Endodermal cell (in vitro differentiated cells): Measurements from ENCODE around the gene PMVK. TPM values are rescaled to one million over a fixed set of nuclear protein-coding genes. Genes with fewer than 3 reads are reported as not detected.

Source experiments
- DNase-seq: peaks from one replicate; pipeline ENCODE4 v3.0.0-alpha.2; 2017
- H3K27ac ChIP-seq: 2 replicates; pipeline ENCODE4 v1.5.1; 2013; ENCODE audit warnings: mild to moderate bottlenecking, low read depth, low read length, moderate library complexity
- H3K27me3 ChIP-seq: 2 replicates; pipeline ENCODE4 v1.6.1; 2013; ENCODE audit warnings: mild to moderate bottlenecking, low read length, moderate library complexity; ENCODE audit not compliant: insufficient read depth, control insufficient read depth, poor library complexity, severe bottlenecking
- H3K36me3 ChIP-seq: 2 replicates; pipeline ENCODE4 v1.7.0; 2013; ENCODE audit warnings: mild to moderate bottlenecking, low read length, moderate library complexity; ENCODE audit not compliant: control insufficient read depth, insufficient read depth
- H3K4me1 ChIP-seq: one replicate; pipeline ENCODE4 v1.7.0; 2013; ENCODE audit warnings: low read length; ENCODE audit not compliant: control insufficient read depth, insufficient read depth
- H3K4me3 ChIP-seq: 2 replicates; pipeline ENCODE4 v1.5.1; 2013; ENCODE audit warnings: mild to moderate bottlenecking, low read length, moderate library complexity
- H3K9ac ChIP-seq: 2 replicates; pipeline ENCODE4 v1.6.1; 2013; ENCODE audit warnings: mild to moderate bottlenecking, low read length, moderate library complexity; ENCODE audit not compliant: poor library complexity, severe bottlenecking; ENCODE audit errors: extremely low read depth
- H3K9me3 ChIP-seq: 2 replicates; pipeline ENCODE4 v1.6.1; 2013; ENCODE audit warnings: mild to moderate bottlenecking, low read length, moderate library complexity; ENCODE audit not compliant: control insufficient read depth
- H3K27ac Mint-ChIP-seq: 2 replicates; pipeline ENCODE4 v1.8.0; 2020; ENCODE audit warnings: mixed read lengths
- H3K27me3 Mint-ChIP-seq: 2 replicates; pipeline ENCODE4 v1.8.0; 2021; ENCODE audit warnings: mild to moderate bottlenecking, mixed read lengths; ENCODE audit not compliant: insufficient read depth
- H3K36me3 Mint-ChIP-seq: 2 replicates; pipeline ENCODE4 v1.8.0; 2020; ENCODE audit warnings: low read depth, mixed read lengths
- H3K4me1 Mint-ChIP-seq: 2 replicates; pipeline ENCODE4 v1.8.0; 2020; ENCODE audit warnings: mixed read lengths
- H3K4me3 Mint-ChIP-seq: 2 replicates; pipeline ENCODE4 v1.8.0; 2020; ENCODE audit warnings: mild to moderate bottlenecking, moderate library complexity, mixed read lengths
- H3K9me3 Mint-ChIP-seq: 2 replicates; pipeline ENCODE4 v1.8.0; 2020; ENCODE audit warnings: mild to moderate bottlenecking, mixed read lengths
- CTCF ChIP-seq: fragments of 200-600 bp; sonication (generic); conservative IDR thresholded peaks from 2 replicates; pipeline ENCODE4 v1.5.0; 2021; ENCODE audit warnings: antibody characterized with exemption, mild to moderate bottlenecking
- WGBS, 2 experiments: methylation state at CpG; one replicate each; pipeline versions ENCODE4 v1.1.5 to v1.1.7; 2013; ENCODE audit warnings: missing lambda C conversion rate in 2 of 2, mixed read lengths in 1 of 2; ENCODE audit not compliant: insufficient coverage in 1 of 2, insufficient read length in 1 of 2; 5-methylcytosine and 5-hydroxymethylcytosine counted together
- total RNA-seq, 2 donors: library from RNA; stranded (reverse); fragmentation: NEBNext Ultra II Directional in 1 of 2; extraction: Animal tissue kit (Norgen Biotek cat#: 25700) in 1 of 2; gene quantifications; 2 replicates in 1 of 2; 3 replicates in 1 of 2; pipeline ENCODE4 v1.2.1, GENCODE V29; 2021

The PMVK gene
- total RNA-seq, 2 donors from 2014 or later, result 16.0 to 16.4 TPM

GRCh38 chr1:154955718-154956543 is 19.4 kb upstream of the PMVK start, which contains the start of gene PBXIP1:
TSS of gene PBXIP1 (minus strand) at chr1:154956099. CDS start at chr1:154953721, 2,378 bp downstream.
- Mint-ChIP-seq H3K27ac (peak within 1 kb of the TSS; percentile 99), H3K36me3 (peaks cover 14% of the 10 kb centered on the region), H3K9me3 (no peaks in the 10 kb centered on the region), H3K4me3 (peak within 1 kb of the TSS; percentile 75), H3K4me1 (peaks cover 49% of the 10 kb centered on the region), H3K27me3 (no peaks in the 10 kb centered on the region)
- TF ChIP-seq CTCF, result peak; percentile 55
- peak within 1 kb of the TSS; percentile 94 for H3K4me3 ChIP-seq
- peak within 1 kb of the TSS; percentile 97 for H3K27ac ChIP-seq
- WGBS, 2 experiments, result 1% methylated on average over 9 to 18 of the region's 18 CpGs
- peaks cover 19% of the 10 kb centered on the region for H3K4me1 ChIP-seq
- no peaks in the 10 kb centered on the region for H3K9me3 ChIP-seq
- peaks cover 22% of the 10 kb centered on the region for H3K36me3 ChIP-seq
- H3K27me3 ChIP-seq, result no peaks in the 10 kb centered on the region
- peak within 1 kb of the TSS; percentile 95 for H3K9ac ChIP-seq
- DNase-seq, result peak; percentile 97

DNA sequence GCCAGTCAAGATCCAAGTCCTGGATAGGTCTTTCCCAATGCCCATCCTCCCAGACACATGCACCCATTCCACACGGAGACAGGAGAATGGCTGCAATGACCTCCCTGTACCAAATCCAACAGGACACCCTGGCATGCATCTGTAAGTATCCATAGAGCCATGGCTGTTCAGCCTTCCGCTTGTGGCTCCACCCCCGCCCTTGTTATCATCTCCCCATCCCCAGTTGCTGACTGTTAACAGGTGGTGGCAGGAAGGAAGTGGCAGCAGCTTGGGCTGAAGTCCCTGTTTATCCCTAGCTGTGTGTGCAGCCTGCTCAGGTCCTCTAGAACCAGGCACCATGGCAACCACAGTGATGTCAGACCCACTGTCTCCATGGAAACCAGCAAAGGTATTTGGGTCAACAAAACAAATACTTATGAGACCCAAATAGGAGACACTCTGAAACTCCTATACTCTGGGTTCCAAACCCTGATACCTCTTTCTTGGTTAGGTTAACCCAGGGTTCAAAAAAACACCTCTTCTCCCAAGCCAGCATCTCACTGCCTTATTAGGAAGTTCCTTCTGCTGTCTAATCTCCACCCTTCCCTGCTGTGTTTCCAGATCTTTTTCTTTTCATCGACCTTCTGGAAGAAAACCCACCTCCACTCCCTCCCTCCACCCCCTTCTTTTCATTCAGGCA is 18.7 kb upstream of the PMVK start:
- TF ChIP-seq CTCF, result no peak
- no peaks in the 10 kb centered on the region for H3K27me3 Mint-ChIP-seq
- H3K4me1 ChIP-seq, result peaks cover 19% of the 10 kb centered on the region
- peak overlapping the region; percentile 95 for H3K9ac ChIP-seq
- H3K4me3 Mint-ChIP-seq, result peak overlapping the region; percentile 75
- peak; percentile 81 for DNase-seq
- peaks cover 44% of the 10 kb centered on the region for H3K4me1 Mint-ChIP-seq
- peaks cover 28% of the 10 kb centered on the region for H3K36me3 ChIP-seq
- peaks cover 17% of the 10 kb centered on the region for H3K36me3 Mint-ChIP-seq
- peak overlapping the region; percentile 94 for H3K4me3 ChIP-seq
- WGBS, 2 experiments, result 8 to 31% methylated on average over 2 to 4 of the region's 4 CpGs
- no peaks in the 10 kb centered on the region for H3K9me3 ChIP-seq
- peak overlapping the region; percentile 97 for H3K27ac ChIP-seq
- no peaks in the 10 kb centered on the region for H3K9me3 Mint-ChIP-seq
- peak overlapping the region; percentile 99 for H3K27ac Mint-ChIP-seq
- no peaks in the 10 kb centered on the region for H3K27me3 ChIP-seq

DNA sequence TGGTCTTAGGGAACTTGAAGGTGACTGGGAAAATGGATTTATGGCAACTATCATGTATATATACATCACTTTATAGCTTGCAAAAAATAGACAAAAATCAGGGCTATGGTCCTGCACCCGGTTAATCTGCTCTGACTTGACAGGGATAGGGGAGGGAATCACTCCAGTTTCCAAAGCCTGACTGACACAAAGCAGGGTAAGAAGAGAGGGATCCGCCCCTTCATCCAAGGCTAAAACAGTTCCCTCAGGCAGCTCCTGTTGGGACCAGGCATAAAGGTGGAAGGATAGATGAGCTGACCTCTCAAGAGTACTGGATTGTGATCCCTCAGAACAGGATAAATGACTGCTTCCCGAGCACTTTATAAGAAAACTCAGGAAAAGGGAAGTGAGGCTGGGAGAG is 18.0 kb upstream of the PMVK start:
- peaks cover 26% of the 10 kb centered on the region for H3K36me3 ChIP-seq
- Mint-ChIP-seq H3K4me3 (peak overlapping the region; percentile 75), H3K27me3 (no peaks in the 10 kb centered on the region), H3K36me3 (peaks cover 14% of the 10 kb centered on the region), H3K9me3 (no peaks in the 10 kb centered on the region), H3K27ac (no peak overlapping the region), H3K4me1 (peaks cover 44% of the 10 kb centered on the region)
- H3K4me3 ChIP-seq, result peak overlapping the region; percentile 94
- H3K4me1 ChIP-seq, result peaks cover 19% of the 10 kb centered on the region
- TF ChIP-seq CTCF, result no peak
- no peaks in the 10 kb centered on the region for H3K27me3 ChIP-seq
- no peak for DNase-seq
- no peak overlapping the region for H3K27ac ChIP-seq
- H3K9ac ChIP-seq, result no peak overlapping the region
- WGBS, 2 experiments, result 86 to 91% methylated on average over 3 of the region's 3 CpGs
- no peaks in the 10 kb centered on the region for H3K9me3 ChIP-seq
